ENCODE data around the gene AOPEP. TPM values are rescaled to one million over a fixed set of nuclear protein-coding genes. Genes with fewer than 3 reads are reported as not detected.

Gene AOPEP
- total RNA-seq, 2 experiments from 2014 or later: 5.8 to 6.4 TPM

DNA sequence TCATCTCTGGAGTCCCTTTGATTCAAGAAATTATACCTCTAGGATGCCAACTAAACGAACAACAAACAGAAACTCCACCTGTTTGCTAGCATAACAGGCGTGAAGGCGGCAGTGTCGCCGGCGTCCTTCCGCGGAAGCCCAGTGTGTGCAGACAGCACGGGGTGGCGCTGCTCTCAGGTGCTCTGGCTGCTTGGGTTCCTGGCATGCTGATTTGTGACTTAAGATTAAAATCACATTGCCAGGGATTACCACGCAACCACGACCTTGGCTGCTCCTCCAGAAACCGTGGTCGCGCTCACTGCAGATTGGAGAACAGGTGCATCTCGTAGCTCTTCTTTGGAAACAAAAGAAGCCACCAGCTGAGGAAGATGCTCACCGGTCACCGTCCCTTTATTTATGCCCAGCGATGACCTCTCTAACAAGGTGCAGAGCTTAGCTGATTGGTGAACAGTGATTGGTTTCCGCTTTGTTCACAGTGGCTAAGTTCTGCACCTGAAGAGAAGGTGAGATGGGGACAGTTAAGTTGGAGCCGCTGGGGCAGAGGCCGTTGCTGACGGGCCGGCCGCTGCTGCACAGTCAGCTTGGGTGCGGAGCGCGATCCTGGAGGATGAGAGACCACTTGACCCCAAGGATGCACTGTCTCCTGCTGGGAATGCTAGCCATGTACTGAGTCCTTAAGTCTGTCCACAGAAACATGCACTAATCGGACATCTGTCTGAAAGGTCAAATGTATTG is 358.7 kb downstream of the AOPEP start:
- Mint-ChIP-seq H3K27me3 (ENCODE audit: low read depth) (no peaks in the 10 kb centered on the region), H3K4me3 (no peak overlapping the region), H3K9me3 (no peaks in the 10 kb centered on the region), H3K27ac (no peak overlapping the region), H3K36me3 (ENCODE audit: low read depth) (peaks cover 2% of the 10 kb centered on the region), H3K4me1 (ENCODE audit: low read depth) (no peaks in the 10 kb centered on the region)
- intact Hi-C loops (cut with micrococcal nuclease): no loop called here
- CTCF ChIA-PET: no interaction called here
- no peak for DNase-seq

DNA sequence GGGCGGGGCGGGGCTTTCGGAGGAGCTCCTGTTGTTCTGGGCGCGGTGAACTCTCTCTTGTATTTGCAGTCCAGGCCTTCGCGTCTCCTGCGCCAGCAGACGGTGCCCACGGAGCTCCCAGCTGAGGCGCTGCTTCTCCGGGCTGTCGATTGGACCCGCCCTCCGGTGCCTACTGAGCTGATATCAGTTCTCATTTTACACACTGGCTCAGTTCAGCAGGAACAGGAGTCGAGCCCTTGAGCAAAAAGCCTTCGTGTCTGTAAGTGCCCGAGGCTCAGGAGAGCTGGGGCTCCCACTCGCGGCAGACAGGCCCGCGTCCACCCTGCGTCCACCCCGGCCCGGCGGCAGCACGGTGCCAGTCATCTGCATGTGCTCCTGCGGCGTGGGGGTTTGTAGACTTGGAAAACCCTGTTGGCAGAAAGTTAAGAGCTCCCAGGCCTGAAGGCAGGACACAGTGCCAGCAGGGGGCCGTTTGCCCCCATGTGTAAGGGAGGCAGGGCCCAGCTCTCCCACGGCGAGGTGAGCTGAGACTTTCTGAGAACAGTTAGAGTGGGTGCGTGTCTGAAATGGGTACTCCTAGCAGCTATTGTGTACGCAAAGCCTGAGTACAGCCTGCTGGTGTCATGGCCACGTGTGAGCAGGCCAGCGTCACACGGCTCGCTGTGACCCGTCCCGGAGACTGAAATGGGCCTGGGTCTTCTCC is 359.5 kb downstream of the AOPEP start:
- CTCF ChIA-PET: no interaction called here
- no peaks in the 10 kb centered on the region for H3K9me3 Mint-ChIP-seq
- no peaks in the 10 kb centered on the region for H3K4me1 Mint-ChIP-seq (ENCODE audit: low read depth)
- H3K36me3 Mint-ChIP-seq (ENCODE audit: low read depth): peaks cover 2% of the 10 kb centered on the region
- H3K27ac Mint-ChIP-seq: no peak overlapping the region
- intact Hi-C loops (cut with micrococcal nuclease): no loop called here
- DNase-seq: no peak
- H3K4me3 Mint-ChIP-seq: no peak overlapping the region
- no peaks in the 10 kb centered on the region for H3K27me3 Mint-ChIP-seq (ENCODE audit: low read depth)

DNA sequence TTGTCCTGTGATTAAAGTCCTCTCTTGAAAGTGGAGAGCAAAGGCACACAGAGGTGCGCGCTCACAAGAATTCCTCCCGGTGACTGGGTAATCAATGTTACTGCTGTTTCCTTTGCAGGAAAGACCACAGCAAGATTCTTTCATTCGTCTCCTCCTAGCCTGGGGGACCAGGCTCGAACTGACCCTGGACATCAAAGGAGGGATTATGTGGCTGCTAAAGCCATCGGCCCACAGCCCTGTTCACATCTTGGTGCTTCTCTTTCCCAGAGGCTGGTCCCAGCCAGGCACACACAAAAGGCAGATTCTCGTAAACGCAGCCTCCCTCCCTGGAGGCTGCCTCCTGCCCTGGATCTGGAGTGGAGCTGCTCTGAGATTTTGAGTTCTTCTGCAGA is 360.1 kb downstream of the AOPEP start:
- CTCF ChIA-PET: interaction anchor here (0.7 kb wide), 1 partner anchor 81 kb away, joined by 3 read pairs; no protein-coding TSS in a partner anchor
- peaks cover 2% of the 10 kb centered on the region for H3K36me3 Mint-ChIP-seq (ENCODE audit: low read depth)
- no peak overlapping the region for H3K4me3 Mint-ChIP-seq
- intact Hi-C loops (cut with micrococcal nuclease): no loop called here
- H3K27ac Mint-ChIP-seq: no peak overlapping the region
- no peaks in the 10 kb centered on the region for H3K27me3 Mint-ChIP-seq (ENCODE audit: low read depth)
- DNase-seq: no peak
- H3K9me3 Mint-ChIP-seq: no peaks in the 10 kb centered on the region
- H3K4me1 Mint-ChIP-seq (ENCODE audit: low read depth): no peaks in the 10 kb centered on the region

DNA sequence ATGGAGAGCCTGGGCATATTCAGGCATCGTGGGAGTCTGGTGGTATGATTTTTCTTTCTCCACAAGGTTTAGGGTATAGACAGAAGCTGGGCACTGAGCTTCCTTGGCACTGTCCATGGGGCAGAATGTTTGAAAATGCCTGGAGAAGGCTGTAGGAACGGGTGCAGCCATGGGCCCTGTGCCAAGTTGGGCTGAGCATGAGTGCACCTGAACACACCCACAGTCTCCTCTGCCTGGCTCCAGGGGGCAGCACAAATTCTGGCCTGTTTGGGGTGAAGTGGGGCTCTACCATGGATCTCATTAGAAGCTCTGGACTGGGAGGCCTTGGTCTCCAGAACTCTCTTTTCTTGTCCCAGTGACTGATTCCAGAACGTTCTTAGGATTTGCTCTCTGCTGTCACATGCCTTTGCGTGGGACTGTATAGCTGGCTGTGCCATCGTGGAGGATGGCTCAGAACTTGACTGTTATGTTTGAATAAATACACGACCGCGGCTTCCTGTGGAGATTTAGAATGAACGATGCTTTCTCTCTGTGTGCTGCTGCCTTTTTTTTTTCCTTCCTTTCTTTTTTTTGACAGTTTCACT is 361.3 kb downstream of the AOPEP start:
- Mint-ChIP-seq H3K4me3 (no peak overlapping the region), H3K36me3 (ENCODE audit: low read depth) (no peaks in the 10 kb centered on the region), H3K27me3 (ENCODE audit: low read depth) (no peaks in the 10 kb centered on the region), H3K4me1 (ENCODE audit: low read depth) (peaks cover 6% of the 10 kb centered on the region), H3K9me3 (no peaks in the 10 kb centered on the region), H3K27ac (no peak overlapping the region)
- CTCF ChIA-PET: interaction anchor here (0.6 kb wide), 1 partner anchor 1381 kb away, joined by 3 read pairs; no protein-coding TSS in a partner anchor
- intact Hi-C loops (cut with micrococcal nuclease): no loop called here
- DNase-seq: no peak

DNA sequence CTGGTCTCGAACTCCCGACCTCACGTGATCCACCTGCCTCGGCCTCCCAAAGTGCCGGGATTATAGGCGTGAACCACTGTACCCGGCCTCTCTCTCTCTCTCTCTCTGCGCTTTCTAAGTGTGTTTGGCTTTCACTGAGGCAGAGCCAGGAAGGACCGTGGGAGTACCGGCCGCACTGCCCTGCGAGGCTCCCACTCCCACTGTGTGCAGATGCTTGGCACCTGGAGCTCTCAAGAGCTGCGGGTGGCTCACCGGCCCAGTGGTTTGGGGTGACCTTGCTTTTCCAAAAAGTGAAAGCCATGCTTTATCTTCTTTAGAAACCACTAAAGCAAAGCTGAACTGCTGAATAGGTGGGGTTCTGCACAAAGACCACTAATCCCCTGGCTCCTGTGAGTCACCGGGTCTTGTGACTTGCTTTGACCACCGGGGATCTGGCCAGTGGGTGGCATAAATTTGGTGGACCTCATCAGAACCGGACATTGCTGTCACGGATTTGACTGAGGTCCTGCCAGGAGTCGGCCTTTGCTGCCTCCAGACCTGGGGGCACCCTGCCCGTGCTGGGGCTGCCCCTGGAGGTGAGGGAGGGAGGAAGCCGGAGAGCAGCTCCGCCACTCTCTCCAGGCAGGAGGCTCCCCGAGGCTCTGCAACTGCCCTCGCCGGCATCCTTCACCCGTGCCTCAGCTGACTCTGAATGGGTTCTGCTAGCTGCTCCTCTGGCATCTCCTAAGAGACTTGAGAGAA is 362.1 kb downstream of the AOPEP start:
- CTCF ChIA-PET: interaction anchor here (0.7 to 1.0 kb wide), 2 partner anchors 43 to 79 kb away, joined by 3 to 4 read pairs; no protein-coding TSS in a partner anchor
- DNase-seq: no peak
- Mint-ChIP-seq H3K36me3 (ENCODE audit: low read depth) (no peaks in the 10 kb centered on the region), H3K4me3 (no peak overlapping the region), H3K27ac (no peak overlapping the region), H3K4me1 (ENCODE audit: low read depth) (peaks cover 9% of the 10 kb centered on the region), H3K9me3 (no peaks in the 10 kb centered on the region), H3K27me3 (ENCODE audit: low read depth) (no peaks in the 10 kb centered on the region)
- intact Hi-C loops (cut with micrococcal nuclease): no loop called here

DNA sequence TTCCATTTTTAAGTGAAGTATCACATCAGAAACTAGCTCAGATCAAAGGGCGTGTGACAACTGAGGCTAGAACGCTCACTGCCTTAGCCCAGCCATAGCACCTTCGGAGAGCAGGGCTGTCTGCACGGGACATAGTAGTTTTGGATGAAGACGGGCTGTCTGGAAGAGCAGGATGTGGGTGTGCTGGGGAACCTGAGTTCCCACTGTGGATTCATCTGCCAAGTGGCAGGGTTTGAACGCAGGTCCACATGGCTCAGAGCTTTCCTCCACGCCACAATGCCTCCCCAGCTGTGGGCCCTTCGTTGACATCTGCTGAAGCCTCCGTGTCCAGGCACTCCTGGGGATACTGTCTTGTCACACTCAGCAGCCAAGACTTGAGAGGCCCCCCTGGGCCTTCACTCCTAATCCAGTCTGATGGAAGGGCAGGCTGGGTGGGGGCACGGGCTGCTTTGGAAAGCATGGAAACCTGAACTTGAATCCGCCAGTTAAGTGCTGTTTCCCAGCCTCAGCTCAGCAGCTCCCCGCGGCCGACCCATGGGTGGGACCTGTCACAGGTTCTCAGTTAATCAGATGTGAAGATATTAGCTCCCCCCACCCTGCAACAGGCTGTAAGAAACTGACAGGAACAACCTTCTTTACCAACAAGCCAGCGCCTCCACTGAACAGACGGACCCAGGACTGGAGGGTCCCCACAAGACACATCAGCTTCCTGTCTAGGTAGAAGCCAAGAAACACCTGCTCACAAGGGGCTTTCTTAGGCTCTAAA is 362.9 kb downstream of the AOPEP start:
- DNase-seq: no peak
- no peak overlapping the region for H3K4me3 Mint-ChIP-seq
- H3K9me3 Mint-ChIP-seq: no peaks in the 10 kb centered on the region
- H3K36me3 Mint-ChIP-seq (ENCODE audit: low read depth): no peaks in the 10 kb centered on the region
- no peak overlapping the region for H3K27ac Mint-ChIP-seq
- CTCF ChIA-PET: interaction anchor here (0.7 to 1.0 kb wide), 2 partner anchors 42 to 78 kb away, joined by 3 to 4 read pairs; no protein-coding TSS in a partner anchor
- intact Hi-C loops (cut with micrococcal nuclease): no loop called here
- H3K4me1 Mint-ChIP-seq (ENCODE audit: low read depth): peaks cover 12% of the 10 kb centered on the region
- no peaks in the 10 kb centered on the region for H3K27me3 Mint-ChIP-seq (ENCODE audit: low read depth)

DNA sequence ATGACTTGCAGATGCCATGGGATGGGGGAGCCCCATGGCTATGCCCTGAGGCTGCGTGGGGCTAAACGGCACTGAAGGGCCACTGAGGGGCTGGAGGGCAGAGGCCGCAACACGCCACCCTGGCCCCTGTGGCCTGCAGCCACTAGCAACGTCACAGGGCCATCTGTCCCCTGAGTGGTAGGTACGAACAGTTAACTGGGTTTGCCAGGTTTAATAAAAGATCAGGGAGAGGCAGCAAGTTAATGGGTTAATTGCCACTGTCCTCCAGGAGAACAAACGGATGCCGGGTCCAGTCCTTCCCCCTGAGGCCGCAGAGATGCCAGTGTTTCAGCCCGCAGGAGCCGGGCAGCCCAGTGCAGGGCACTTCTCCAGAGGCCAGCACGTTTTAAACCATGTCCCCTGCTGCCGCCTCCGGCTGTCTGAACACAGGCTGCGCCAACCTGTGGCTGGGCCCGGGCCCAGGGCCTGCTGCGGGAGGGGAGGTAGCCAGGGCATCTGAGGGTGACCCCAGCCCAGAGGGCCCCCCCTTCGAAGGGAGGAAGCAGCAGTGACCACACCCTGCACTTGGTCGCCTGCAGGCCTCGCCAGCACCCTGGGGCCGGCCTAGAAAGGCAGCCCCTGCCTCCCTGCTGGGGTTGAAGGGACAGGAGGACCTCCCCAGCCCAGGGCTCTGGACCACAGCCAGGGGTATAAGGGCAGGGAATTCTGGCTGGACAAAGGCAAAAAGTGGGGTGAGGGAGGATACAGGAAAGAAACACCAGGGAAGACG is 363.7 kb downstream of the AOPEP start:
- CTCF ChIA-PET: no interaction called here
- H3K4me1 Mint-ChIP-seq (ENCODE audit: low read depth): peaks cover 12% of the 10 kb centered on the region
- DNase-seq: no peak
- no peaks in the 10 kb centered on the region for H3K9me3 Mint-ChIP-seq
- no peaks in the 10 kb centered on the region for H3K27me3 Mint-ChIP-seq (ENCODE audit: low read depth)
- no peaks in the 10 kb centered on the region for H3K36me3 Mint-ChIP-seq (ENCODE audit: low read depth)
- no peak overlapping the region for H3K4me3 Mint-ChIP-seq
- intact Hi-C loops (cut with micrococcal nuclease): no loop called here
- no peak overlapping the region for H3K27ac Mint-ChIP-seq

DNA sequence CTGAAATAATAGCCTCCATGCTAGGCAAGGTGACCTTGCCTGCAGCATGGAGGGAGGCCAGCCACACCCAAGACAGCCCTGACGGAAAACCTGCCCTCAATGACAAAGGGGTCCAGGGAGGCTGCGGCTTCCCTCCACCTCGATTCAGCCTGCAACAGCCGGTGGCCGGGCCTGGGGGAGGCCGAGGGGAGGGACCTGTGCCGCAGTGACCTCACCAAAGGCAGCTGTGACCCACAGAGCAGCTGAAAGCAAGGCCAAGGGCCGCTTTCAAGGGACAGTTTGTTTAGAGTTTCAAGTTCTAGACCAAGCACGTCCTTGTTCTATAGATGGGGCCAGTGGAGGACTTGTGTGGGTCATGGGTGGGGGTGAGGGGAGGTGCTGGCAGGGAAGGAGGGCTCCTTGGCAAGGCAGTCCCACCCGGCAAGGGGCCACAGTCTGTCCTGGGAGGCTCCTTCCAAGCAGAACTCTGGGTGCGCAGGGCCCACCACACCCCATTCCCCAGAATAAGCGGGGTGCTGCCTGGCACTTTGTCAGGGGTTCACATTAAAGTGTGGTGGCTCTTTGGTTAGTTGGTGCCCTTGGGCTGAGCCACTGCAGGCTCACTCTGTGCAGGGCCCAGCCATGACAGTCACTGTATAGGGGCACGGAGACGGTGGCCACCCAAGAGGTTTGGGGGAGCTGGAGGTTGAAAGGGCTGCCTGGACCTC is 364.5 kb downstream of the AOPEP start:
- Mint-ChIP-seq H3K4me1 (ENCODE audit: low read depth) (peaks cover 12% of the 10 kb centered on the region), H3K9me3 (no peaks in the 10 kb centered on the region), H3K27me3 (ENCODE audit: low read depth) (no peaks in the 10 kb centered on the region), H3K27ac (no peak overlapping the region), H3K4me3 (no peak overlapping the region), H3K36me3 (ENCODE audit: low read depth) (no peaks in the 10 kb centered on the region)
- CTCF ChIA-PET: no interaction called here
- intact Hi-C loops (cut with micrococcal nuclease): no loop called here
- no peak for DNase-seq

DNA sequence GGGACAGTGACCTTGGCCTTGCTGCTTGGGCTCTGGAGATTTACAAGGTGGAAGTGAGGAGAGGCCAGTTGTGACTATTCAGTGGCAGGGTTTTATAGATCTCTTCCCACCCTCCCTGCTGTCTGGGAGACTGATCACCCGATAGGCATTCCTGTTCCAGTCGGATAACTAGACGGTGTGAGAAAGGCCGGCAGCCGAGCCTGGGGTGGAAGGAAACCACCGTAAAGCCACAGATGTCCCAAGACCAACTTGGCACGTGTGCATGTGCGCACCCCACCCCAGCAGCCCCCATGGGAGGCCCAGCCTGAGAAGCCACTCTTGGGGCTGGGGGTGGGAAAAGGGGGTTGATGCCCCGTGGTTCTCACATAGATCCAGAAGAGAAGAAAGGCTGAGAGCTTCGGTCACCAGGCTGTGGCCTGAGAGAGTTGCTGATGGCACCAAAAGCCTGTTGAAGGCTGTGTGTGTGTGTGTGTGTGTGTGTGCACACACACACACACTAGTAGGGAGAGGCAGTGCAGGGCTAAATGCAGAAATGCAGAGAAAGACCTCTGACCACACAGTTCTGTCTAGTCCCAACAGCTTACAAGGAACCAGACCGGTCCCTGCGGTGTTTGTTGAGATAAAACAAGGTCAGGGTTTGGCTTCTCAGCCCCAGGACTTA is 365.2 kb downstream of the AOPEP start:
- Mint-ChIP-seq H3K27me3 (ENCODE audit: low read depth) (no peaks in the 10 kb centered on the region), H3K4me3 (no peak overlapping the region), H3K27ac (no peak overlapping the region), H3K4me1 (ENCODE audit: low read depth) (peaks cover 12% of the 10 kb centered on the region), H3K9me3 (no peaks in the 10 kb centered on the region), H3K36me3 (ENCODE audit: low read depth) (no peaks in the 10 kb centered on the region)
- intact Hi-C loops (cut with micrococcal nuclease): no loop called here
- CTCF ChIA-PET: no interaction called here
- DNase-seq: no peak

DNA sequence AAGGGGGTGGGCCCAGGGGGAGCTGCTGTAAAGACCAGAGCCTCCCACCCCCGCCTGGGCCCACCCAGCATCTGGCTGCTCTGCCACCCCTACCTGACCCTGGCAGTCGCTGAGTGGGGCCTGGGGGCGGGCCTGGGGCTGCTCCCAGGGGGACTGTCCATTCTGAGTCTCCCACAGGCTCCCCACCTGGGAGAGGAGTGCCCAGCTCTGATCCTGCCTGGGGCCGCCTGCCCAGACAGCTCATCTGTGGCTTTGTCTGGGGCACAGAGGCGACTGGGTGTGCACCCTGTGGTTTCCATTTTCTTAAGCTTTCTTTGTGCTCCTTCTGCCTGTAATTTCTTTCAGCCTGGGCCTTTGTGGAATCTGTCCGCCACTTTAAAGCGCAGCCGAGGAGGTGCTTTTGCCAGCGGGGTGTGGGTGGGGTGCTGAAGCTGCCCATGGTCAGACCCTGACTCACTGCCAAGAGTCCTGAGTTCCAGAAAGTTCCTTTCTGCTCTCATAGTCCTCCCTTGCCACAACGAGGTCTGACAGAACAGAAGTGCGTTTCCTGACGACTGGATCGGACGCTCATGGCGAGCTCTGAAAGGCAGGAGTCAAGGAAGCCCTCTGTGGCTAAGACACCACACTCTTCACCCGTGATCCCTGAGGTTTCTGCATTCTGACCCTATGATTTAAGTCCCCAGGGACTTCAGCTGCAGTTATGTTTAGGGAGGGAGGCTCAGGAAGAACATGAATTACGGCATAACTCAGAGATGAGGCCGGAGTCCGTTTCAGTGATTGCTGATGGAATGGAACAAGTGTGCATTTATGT is 366.0 kb downstream of the AOPEP start:
- no peaks in the 10 kb centered on the region for H3K27me3 Mint-ChIP-seq (ENCODE audit: low read depth)
- DNase-seq: no peak
- H3K9me3 Mint-ChIP-seq: no peaks in the 10 kb centered on the region
- CTCF ChIA-PET: no interaction called here
- intact Hi-C loops (cut with micrococcal nuclease): no loop called here
- H3K4me3 Mint-ChIP-seq: no peak overlapping the region
- H3K27ac Mint-ChIP-seq: no peak overlapping the region
- H3K36me3 Mint-ChIP-seq (ENCODE audit: low read depth): no peaks in the 10 kb centered on the region
- peaks cover 12% of the 10 kb centered on the region for H3K4me1 Mint-ChIP-seq (ENCODE audit: low read depth)

Measured in activated naive CD4-positive, alpha-beta T cell treated with anti-CD3 and anti-CD28 coated beads for 36 hours (primary cell).